Stimulated activated CD4-positive, alpha-beta T cell treated with anti-CD3 and anti-CD28 coated beads, TNF-alpha, amount 100 ng/mL, for 4 hours (primary cell): Measurements from ENCODE around the gene SPIN1.
A peak's percentile ranks its signal among the peaks of the same experiment; 100 is the strongest.
"Not testable (repeated sequence)": the region's sequence is repeated elsewhere in the genome, so short reads cannot be mapped to it uniquely, and the experiment has no call there.

Source experiments
- DNase-seq, 3 experiments: peaks; one replicate each; pipeline ENCODE4 v3.0.0-alpha.2; 2020; ENCODE audit warnings: low read depth in 3 of 3

SPIN1 gene

GRCh38 chr9:88388203-88388885 lies at the start of gene SPIN1:
Gene SPIN1 (plus strand): TSS chr9:88388444. CDS start chr9:88426540, 38,096 bp downstream.
- DNase-seq = peak; percentile 76 to 84 (median 84)

GRCh38 chr9:88339317-88339716 lies 48.9 kb upstream of the SPIN1 start:
- DNase-seq = no peak

- no peak for DNase-seq
Measured at GRCh38 chr9:88342246-88342645, 46.0 kb upstream of the SPIN1 start.

GRCh38 chr9:88344013-88344412 lies 44.2 kb upstream of the SPIN1 start:
- DNase-seq = no peak

- not testable (repeated sequence) for DNase-seq
Measured at GRCh38 chr9:88350354-88350753, 37.9 kb upstream of the SPIN1 start.

- no peak for DNase-seq
Measured at GRCh38 chr9:88355166-88355565, 33.1 kb upstream of the SPIN1 start.

- not testable (repeated sequence) for DNase-seq
Measured at GRCh38 chr9:88357250-88357649, 31.0 kb upstream of the SPIN1 start.

GRCh38 chr9:88358723-88359122 lies 29.5 kb upstream of the SPIN1 start:
- DNase-seq = no peak

GRCh38 chr9:88359974-88360373 lies 28.3 kb upstream of the SPIN1 start:
- DNase-seq = no peak

GRCh38 chr9:88362681-88363080 lies 25.6 kb upstream of the SPIN1 start:
- DNase-seq = no peak

GRCh38 chr9:88363661-88364060 lies 24.6 kb upstream of the SPIN1 start:
- DNase-seq = no peak

- no peak for DNase-seq
Measured at GRCh38 chr9:88364706-88365105, 23.5 kb upstream of the SPIN1 start.

GRCh38 chr9:88370346-88370745 lies 17.9 kb upstream of the SPIN1 start:
- DNase-seq = no peak

GRCh38 chr9:88372103-88372654 lies 16.1 kb upstream of the SPIN1 start:
- DNase-seq = no peak

- DNase-seq = no peak
Measured at GRCh38 chr9:88373045-88373444, 15.2 kb upstream of the SPIN1 start.

- DNase-seq = no peak
Measured at GRCh38 chr9:88378317-88378716, 9.9 kb upstream of the SPIN1 start.

- no peak for DNase-seq
Measured at GRCh38 chr9:88379352-88379751, 8.9 kb upstream of the SPIN1 start.

- no peak for DNase-seq
Measured at GRCh38 chr9:88380118-88380517, 8.1 kb upstream of the SPIN1 start.

- not testable (repeated sequence) for DNase-seq
Measured at GRCh38 chr9:88381322-88381721, 6.9 kb upstream of the SPIN1 start.

GRCh38 chr9:88383176-88383575 lies 5.1 kb upstream of the SPIN1 start:
- no peak for DNase-seq

GRCh38 chr9:88386137-88386536 lies 2.1 kb upstream of the SPIN1 start:
- not testable (repeated sequence) for DNase-seq

GRCh38 chr9:88387036-88387551 lies 1.1 kb upstream of the SPIN1 start:
- no peak for DNase-seq

- DNase-seq = peak; percentile 3 to 12 (median 8)
Measured at GRCh38 chr9:88387552-88388202, 567 bp upstream of the SPIN1 start.
